HG02885 (cell line): ENCODE results near the gene ELOVL2.
"Not testable (repeated sequence)": the region's sequence is repeated elsewhere in the genome, so short reads cannot be mapped to it uniquely, and the experiment has no call there.

Experiments
- ATAC-seq: cut with Tn5 transposase; IDR thresholded peaks from one replicate; pipeline ENCODE4 v1.9.1; 2021; ENCODE audit warnings: mild to moderate bottlenecking; ENCODE audit not compliant: unreplicated experiment, poor library complexity

The ELOVL2 gene, protein sequence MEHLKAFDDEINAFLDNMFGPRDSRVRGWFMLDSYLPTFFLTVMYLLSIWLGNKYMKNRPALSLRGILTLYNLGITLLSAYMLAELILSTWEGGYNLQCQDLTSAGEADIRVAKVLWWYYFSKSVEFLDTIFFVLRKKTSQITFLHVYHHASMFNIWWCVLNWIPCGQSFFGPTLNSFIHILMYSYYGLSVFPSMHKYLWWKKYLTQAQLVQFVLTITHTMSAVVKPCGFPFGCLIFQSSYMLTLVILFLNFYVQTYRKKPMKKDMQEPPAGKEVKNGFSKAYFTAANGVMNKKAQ

DNA sequence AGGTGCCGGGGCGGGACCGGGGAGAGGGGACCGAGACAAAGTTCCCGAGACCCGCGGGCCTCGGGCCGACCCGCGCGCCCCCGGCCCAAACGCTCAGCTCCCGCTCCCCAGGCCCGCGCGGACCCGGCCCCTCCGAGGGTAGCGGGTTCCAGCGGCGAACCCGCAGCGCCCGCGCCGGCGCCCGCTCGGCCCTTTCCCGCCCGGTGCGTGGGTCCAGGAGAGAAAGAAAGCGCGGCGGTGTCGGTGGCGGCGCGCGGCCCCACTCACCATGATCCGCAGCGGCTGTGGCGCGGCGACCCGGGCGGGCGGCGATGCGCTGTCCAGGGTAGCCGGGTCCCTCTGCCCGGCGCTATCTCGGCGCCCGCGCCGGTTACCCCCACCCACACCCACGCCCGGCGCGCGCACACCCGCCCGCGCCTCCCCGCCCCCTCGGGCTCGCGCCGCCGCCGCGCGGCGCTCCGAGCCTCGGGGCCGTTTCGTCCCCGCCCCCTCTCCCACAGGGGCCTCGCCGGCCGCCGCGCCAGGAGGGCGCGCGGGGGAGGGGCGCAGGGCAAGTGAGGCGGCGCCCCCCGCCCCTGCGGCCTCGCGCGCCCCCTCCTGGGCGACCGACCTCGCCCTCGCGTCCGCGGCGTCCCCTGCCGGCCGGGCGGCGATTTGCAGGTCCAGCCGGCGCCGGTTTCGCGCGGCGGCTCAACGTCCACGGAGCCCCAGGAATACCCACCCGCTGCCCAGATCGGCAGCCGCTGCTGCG is at the start of gene ELOVL2:
TSS of gene ELOVL2 (minus strand) at position 345 of the 751 bp plus-strand sequence. CDS start at position 270, 75 bp downstream.
- ATAC-seq: no peak

DNA sequence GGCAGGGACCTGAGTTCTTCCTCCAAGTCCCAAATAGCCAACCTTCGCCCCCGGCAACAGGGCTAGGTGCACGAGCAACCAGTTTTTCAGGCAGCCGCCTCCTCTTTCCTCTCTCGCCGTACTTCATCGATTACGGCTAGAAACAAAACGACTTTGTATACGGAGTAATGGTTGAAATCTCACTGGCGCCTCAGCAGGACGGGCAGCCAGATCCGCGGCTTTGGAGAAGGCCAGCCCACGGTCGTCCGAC is 49.2 kb upstream of the ELOVL2 start:
- ATAC-seq: peak; percentile 20

DNA sequence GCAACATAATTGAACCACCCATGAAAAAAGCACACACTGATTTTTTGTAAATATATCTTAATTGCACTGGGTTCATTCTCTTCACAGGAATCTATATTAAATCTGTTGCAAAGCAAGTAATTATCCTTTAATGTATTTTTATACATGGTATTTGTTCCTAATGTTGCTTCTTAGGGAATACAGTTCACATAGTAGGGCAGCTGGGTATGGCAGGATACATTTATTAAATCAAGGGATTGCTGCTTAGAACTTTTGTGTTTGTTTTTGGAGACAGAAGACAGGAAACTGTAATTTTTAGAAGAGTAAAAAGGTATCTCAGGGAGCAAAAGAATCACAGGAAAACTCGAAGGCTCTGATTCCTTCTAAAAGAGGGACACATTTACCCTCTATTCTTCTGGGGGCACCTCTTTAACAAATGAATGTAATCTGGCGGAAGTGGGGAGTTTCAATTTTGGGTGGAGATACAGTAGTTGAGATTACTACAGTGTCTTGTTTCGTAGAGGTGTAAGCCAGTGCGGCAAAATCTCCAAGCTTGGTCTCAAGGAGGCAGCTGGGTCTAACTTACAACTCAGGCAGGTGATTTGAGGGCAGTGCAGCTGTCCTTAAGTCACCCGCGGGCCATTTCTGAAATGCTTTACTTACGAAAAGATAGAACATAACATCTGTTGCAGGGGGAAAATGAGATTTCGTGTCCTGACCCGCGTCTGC is 48.7 kb upstream of the ELOVL2 start:
- peak; percentile 33 for ATAC-seq

DNA sequence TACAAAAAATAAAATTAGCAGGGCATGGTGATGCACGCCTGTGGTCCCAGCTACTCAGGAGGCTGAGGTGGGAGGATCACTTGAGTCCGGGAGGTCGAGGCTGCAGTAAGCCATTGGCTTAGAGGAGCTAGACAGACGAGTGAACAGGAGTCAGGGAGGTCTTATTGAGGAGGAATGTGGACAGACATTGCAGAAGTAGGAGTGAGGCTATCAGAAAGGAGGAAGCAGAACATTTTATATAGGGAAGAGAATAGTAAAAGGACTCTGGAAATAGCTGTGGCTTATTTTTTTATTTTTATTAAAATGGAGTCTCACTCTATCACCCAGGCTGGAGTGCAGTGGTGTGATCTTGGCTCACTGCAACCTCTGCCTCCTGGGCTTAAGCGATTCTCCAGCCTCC is 47.0 kb upstream of the ELOVL2 start:
- not testable (repeated sequence) for ATAC-seq

DNA sequence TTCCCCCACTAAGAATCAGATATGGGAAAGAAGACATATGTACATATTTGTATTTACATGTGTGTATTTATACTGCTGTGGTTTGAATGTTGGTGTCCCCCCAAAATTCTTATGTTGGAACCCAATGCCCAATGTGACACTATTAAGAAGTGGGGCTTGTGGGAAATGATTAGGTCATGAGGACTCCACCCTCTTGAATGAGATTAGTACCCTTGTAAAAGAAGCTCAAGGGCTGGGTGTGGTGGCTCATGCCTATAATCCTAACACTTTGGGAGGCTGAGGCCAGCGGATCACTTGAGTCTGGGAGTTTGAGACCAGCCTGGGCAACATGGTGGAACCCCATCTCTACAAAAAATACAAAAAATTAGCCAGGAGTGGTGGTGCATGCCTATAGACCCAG is 45.6 kb upstream of the ELOVL2 start:
- no peak for ATAC-seq

DNA sequence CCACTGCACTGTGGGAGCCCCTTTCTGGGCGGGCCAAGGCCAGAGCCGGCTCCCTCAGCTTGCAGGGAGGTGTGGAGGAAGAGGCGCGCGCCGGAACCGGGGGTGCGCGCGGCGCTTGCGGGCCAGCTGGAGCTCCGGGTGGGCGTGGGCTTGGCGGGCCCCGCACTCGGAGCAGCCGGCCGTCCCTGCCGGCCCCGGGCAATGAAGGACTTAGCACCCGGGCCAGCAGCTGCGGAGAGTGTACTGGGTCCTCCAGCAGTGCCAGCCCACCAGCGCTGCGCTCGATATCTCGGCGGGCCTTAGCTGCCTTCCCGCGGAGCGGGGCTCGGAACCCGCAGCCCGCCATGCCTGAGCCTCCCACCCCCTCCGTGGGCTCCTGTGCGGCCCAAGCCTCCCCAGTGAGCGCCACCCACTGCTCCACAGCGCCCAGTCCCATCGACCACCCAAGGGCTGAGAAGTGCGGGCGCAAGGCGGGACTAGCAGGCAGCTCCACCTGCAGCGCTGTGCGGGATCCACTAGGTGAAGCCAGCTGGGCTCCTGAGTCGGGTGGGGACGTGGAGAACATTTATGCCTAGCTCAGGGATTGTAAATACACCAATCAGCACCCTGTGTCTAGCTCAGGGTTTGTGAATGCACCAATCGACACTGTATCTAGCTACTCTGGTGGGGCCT is 43.2 kb upstream of the ELOVL2 start:
- not testable (repeated sequence) for ATAC-seq

DNA sequence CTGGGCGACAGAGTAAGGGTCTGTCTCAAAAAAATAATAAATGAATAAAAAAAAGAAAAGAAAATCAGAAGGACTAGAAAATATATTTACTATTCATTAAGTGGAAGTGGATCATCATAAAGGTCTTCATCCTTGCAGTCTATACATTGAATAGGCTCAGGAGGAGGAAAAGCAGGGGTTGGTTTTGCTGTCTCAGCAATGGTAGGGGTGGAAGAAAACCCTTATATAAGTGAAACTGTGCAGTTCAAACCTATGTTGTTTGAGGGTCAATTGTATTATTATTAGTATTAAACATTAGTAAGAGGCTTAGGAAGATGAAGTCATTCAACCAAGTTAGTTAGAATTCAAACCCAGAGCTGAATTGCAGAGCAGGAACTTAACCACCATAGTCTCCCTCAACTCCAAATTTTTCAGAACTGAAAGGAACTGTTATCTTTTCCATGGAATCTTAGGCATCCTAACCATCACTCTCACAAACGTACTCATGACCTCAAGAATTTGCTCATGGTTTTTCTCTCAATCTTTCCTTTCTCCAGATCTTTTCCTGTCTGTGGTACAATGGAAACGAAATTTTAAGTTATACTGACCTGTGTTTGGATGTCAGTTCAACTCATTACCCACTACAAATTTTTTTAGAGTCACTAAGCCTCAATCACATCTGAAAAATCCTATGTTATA is 41.8 kb upstream of the ELOVL2 start:
- ATAC-seq: no peak

DNA sequence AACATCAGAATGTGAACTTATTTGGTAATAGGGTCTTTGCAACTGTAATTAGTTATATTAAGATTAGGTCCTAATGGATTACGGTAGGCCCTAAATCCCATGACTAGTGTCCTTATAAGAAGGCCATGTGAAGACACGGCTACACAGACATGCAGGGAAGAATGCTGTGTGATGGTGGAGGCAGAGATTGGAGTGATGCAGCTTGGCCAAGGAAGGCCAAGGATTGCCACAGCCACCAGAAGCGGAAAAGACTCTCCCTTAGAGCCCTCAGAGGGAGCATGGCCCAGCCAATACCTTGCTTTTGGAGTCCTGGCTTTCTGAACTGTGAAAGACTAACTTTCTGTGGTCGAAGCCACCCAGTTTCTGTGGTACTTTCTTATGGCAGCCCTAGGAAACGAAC is 39.9 kb upstream of the ELOVL2 start:
- no peak for ATAC-seq

DNA sequence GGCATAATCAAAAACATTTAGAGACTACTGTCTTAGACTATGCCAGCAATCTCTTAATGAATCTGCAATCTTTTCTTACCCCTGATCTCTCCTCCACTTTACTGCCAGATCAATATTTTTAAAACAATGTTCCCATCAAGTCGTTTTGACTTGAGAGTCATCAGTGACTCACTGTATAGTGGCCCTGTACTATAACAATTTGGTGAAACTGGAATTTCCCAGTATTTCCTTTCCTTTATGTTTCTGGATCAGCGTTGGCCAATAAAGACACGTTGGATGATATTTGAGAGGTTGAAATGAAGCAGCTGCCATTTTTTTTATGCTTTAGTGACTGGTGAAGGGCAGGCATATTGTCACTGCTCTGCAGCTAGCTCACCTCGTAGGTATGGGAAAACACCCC is 39.4 kb upstream of the ELOVL2 start:
- no peak for ATAC-seq

DNA sequence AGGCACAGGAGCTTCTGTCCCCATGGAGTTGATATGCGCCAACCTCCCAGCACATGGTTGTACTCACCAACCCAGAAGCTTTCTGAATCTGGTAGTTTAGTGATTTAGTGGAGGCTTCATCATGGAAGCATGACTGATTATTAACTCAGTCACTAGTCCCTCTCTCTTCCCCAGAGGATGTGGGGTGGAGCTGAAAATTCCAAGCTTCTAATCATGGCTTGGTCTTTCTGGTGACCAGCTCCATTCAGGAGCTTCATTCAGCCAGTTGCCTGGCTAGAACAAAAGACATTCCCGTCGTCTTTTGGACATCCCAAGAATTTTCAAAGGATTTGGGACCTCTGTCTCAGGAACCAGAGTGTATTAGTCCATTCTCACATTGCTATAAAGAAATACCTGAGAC is 36.2 kb upstream of the ELOVL2 start:
- ATAC-seq: no peak

DNA sequence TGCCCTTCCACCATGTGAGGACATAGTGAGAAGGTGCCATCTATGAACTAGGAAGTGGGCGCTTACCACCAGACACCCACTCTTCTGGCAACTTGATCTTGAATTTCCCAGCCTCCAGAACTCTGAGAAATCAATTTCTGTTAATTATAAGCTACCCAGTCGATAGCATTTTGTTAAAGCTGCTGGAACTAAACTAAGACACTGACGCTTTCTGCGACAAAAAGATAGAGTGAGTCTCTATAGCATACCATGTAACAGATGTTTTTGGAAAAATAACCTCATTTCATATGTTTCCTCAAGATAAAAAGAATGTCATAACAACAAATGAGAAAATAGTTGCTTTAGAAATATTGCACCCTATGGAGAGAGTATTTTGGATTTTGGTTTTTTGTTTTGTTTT is 34.2 kb upstream of the ELOVL2 start:
- no peak for ATAC-seq

DNA sequence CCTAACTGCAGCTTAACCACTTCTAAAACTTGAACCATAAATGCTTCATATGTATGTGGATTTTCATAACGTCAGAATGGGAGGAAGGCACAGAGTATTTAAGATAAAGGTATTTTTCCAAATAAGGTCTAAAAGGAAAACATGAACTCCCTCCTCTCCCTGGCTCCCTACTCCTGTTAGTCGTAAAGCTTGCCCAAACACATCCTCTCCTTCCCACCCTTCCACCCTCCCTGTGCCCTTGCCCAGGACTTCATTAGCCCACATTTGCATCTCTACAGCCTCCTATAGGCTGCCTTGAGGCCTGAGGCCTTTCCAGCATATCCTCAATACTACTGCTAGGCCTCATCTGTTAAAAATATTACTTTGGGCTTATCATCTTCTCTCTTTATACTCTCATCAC is 32.4 kb upstream of the ELOVL2 start:
- ATAC-seq: no peak

DNA sequence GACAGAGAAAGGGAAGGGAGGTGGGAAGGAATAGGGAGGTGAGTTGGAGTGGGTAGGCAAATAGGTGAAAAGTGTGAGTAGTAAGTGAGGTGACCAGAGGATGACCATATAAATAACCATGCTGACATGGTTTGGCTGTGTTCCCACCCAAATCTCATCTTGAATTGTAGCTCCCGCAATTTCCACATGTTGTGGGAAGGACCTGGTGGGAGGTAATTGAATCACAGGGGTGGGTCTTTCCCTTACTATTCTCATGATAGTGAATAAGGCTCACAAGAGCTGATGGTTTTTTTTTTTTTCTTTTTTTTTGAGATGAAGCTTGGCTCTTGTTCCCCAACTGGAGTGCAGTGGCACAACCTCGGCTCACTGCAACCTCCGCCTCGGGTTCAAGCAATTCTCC is 28.0 kb upstream of the ELOVL2 start:
- ATAC-seq: no peak

DNA sequence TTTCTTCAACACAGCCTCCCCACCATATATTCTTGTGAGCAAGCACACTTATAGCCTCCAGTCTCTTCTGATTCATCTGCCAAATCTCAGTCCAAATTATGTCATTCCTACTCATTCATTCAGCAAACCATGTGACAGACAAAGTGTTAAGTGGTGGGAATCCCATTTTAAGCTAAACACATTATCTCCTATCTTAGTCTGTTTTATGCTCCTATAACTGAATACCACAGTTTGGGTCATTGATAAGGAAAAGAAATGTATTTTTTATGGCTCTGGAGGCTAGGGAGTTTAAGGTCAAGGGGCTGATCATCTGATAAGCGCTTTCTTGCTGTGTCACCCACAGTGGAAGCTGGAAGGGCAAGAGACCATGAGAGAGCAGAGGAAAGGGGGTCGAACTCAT is 25.7 kb upstream of the ELOVL2 start:
- ATAC-seq: no peak

DNA sequence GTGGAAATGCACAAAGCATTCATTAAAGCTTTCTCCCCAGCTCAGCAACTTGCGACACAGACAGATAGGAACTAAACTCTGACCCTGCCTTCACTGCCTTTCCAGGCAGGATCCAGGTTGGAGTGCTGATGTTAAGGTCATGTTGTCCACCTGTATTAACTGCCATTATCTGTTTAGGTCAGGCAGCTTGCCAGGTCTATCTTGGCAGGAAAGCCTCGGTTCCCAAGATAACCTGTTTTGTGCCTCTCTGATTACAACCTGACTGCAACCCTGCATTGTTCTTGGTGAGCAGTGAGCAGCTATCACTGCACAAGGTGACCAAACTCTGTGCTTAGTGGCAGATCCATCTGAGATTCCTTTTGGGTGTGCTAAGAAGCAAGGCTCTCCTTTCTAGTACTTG is 23.2 kb upstream of the ELOVL2 start:
- no peak for ATAC-seq

DNA sequence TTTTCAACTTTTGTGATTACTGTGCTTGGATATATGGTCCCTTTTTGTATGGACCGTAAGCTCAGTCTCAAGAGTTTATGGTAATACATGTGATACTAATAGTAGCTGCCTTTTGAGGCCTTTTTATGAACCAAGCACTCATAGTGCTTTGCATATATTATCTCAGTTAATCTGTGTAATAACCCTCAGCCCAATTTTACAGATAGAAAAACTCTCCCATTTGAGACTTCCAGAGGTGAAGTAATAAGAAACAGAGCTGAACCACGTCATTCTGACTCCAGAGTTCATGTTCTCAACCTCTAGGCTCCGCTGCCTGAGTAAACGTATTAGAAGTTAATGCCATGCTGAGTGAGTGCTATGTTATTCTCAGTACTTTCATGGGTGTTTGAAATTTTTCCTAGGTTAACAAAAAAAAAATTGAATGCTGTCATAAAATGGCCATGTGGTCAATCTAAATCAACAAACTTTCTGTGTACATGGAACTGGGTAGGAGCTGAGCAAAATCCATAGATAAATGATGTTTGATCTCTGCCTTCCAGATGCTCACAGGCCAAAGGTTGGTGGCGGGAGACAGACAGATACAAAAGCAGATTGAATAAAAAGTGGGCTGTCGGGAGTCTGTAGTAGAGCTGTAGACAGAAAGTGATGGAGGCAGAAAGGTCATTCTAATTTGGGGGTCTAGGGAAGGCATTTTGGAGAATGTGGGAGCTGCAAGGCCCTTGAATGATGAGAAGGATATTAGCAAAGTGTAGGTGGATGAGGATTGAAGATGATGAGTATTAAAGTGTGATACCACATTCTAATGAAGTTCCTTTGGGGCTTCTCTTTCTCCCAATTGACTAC is 22.6 kb upstream of the ELOVL2 start:
- ATAC-seq: no peak

DNA sequence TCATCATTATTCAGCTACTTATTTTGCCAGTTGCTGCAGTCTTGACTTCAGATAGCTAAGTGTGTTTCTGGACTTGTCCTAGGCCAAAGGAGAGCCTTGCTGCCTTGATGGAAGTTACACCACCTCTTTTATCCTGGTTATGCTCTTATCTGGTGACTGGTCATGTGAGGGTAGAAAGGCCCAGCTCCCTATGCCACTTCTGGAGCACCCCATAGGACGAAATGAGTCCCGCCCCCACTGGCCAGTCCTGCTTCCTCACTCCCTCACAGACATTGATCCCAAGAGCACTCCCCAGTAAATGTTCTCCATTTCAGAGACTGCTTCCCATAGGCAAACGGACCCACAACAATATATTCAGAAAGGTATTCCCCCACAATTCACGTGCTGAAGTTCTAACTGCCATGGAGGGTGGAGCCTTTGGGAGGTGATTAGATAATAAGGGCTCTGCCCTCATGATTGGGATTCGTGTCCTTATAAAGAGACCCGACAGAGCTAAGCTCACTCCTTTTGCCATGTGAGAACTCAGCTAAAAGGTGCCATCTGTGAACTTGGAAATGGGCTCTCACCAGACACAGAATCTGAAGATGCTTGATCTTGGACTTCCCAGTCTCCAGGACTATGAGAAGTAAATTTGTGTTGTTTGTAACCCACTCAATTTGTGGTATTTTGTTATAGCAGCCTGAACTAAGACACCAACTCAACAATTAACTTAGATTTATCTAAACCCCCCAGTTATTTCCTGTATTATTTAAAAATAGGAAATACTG is 21.5 kb upstream of the ELOVL2 start:
- ATAC-seq: no peak

DNA sequence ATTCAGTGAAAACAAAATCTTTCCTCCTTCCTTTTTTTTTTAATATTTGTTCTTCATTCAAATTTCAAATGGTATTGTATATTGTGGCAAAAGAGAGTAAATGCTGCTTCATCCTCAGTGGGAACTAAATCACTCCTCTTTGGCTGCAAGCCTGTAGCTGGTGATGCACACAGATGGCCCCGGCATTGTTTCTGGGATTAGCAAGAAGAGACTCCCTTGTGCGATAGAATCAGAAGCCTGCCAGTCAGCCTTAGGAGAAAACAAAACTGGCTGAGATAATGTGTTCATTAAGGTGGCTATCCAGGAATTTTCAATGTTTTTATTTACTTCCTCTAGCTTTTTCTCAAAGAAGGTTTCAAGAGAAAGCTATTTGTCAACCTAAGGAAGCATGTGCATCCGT is 20.7 kb upstream of the ELOVL2 start:
- ATAC-seq: no peak

DNA sequence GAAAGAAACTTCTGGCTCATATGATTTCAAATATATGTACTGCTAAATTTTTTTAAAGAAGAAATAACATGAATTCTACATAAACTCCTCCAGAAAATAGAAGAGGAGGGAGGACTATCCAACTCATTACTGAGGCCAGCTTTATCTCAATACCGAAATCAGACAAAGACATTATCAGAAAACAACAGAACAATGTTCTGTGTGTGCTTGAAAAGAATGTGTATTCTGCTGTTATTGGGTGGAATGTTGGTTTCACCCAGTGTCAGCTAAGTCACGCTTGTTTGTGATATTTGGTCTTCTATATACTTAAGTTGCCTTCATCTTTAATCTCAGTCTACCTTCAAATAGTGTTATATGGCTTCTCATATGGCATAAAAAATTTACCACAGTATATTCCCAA is 18.6 kb upstream of the ELOVL2 start:
- ATAC-seq: no peak
